SKM-1 (cell line): ENCODE results near the gene ATP5MC3.
"Not testable (repeated sequence)": the region's sequence is repeated elsewhere in the genome, so short reads cannot be mapped to it uniquely, and the experiment has no call there.

Experiments
- DNase-seq: peaks from one replicate; lab custom pipeline; 2025; ENCODE audit not compliant: unreplicated experiment; lab: John Stamatoyannopoulos, UW

ATP5MC3 gene

DNA sequence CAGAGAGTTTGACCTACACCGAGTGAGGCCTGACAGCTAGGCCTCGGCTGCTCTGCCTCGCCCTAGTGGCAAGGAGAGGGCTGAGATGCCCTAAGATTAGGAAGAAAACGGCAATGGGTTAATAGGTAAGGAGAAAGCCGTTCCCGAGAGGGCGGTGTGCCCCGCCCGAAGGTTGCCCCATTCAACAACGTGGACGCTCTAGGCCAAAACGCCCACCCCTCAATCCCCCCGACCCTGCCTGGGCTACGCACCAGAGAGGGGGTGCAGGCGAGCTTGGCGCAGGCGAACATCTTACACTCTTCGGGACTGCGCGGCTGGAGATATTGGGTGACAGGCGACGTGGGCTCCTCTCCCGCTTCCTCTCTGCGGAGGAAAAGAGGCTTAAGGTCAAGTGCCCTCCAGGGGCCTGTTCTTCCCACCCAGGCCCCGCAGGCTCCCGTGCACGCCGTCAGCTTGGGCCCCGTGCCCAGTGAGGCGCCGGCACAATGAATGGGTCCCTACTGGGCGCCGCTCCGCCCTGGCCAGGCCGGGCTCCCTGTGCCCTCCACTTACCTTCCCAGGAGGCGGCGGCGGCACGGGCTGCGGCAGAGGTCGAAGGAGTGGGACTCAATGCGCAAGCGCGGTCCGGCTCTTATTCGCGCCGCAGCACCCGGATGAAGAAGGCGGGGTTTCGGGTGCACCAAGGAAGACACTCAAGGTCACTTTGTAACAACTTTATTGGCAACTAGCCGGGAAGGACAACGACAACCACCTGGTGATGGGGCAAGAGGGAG, at the start of gene ATP5MC3:
TSS of gene ATP5MC3 (minus strand) at position 607 of the 773 bp plus-strand sequence. CDS start at position 290, 317 bp downstream.
- peak; percentile 89 for DNase-seq

DNA sequence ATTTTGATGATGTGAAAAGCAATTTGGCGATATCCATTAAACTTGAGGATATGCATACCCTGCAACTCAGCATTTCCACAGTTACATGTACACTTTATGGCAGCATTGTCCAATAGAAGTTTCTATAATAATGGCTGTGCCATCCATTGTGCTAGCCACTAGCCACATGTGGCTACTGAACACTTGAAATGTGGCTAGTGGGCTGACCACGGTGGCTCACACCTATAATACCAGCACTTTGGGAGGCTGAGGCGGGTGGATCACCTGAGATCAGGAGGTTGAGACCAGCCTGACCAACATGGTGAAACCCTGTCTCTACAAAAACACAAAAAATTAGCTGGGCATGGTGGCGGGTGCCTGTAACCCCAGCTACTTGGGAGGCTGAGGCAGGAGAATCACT, 47.1 kb upstream of the ATP5MC3 start:
- not testable (repeated sequence) for DNase-seq

DNA sequence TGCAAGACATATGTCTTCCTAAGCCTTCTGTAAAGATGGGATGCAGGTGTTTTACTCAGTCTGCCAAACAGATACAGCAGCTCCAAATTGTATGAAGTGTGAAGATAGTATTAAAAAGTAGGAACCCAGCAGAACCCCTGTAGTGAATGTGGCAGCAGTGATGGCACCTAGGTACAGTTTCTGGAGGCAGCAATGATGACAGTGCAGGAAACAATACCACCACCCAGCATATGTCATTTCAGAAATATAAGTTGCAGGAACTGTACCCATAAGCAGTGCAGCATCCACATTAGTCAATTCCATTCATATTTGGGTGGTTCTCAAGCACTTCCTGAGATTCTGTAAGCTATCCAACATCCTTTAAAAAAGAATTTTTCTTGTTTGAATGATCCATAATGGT, 46.7 kb upstream of the ATP5MC3 start:
- no peak for DNase-seq

DNA sequence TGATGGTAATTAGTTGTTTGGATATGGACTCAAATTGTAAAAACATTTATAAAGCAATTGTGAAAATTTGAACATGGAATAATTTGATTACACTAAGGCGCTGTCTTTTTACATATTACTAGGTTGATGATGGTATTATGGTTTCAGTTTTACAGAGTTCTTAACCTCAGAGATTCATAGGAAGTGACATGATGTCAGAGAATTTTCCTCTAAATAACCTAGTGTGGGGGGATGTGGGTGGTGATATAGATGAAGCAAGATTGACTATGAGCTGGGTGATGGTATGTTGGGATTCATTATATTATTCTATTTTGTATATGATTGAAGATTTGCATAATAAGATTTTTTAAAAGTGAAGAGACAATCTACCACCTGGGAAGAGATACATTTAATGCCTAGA, 45.9 kb upstream of the ATP5MC3 start:
- DNase-seq: no peak

DNA sequence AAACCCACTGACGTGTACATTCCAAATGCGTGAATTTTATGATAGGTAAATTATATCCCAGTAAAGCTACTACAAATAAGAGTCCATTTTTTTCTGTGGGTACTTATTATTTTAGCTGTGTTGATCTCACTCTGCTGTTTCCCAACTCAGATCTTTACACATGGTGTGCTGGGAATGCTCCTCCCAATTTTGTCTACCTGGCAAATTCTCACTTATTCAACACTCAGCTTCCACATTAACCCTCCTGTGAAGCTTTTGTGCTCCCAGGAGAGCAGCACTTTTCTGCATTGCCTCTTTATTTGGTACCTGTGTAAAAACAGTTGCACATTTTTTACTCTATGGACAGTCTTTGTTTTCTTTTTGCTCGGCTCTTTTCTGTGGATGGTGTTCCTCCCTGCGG, 38.6 kb upstream of the ATP5MC3 start:
- DNase-seq: no peak

DNA sequence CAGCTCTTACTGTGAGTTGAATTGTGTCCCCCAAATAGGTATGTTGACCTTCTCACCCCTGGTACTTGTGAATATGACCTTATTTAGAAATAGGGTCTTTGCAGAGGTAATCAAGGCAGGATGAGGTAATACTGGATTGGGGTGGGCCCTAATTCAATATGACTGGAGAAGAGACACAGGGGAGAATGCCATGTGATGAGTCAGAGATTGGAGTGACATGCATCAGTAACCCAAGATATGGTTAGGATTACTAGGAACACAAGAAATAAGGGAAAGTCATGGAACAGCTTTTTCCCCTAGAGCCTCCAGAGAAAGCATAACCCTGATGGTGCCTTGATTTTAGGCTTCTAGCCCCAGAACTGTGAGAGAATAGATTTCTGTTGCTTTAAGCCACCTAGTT, 37.0 kb upstream of the ATP5MC3 start:
- no peak for DNase-seq

DNA sequence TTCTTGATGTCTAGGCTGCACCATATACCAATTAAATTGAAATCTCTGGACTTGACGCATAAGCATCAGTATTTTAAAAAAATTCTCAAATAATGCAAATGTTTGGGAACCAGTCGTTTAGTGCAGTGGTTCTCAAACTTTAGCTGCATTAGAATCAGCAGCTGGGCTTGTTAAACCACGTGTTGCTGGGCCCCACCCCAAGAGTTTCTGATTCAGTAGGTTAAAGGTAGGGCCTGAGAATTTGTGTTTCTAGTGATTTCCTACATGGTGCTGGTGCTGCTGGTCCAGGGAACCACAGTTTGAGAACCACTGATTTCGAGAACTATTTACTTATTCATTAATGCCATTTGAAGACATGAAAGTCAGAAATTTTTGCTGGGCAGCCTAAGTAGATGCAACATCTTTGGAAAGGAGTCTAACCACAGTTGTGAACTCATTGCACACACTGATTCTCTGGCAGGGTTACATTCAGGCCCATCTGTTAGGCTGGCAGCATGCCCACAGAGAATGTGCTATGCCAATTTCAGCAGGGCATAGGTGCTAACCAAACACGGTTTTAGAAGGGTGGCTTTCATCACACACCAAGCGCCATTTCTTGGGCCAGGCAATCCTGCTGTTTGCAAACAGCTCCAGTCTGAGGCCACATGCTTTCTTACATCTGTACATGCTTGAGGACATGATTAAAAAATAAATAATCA, 26.4 kb upstream of the ATP5MC3 start:
- no peak for DNase-seq

DNA sequence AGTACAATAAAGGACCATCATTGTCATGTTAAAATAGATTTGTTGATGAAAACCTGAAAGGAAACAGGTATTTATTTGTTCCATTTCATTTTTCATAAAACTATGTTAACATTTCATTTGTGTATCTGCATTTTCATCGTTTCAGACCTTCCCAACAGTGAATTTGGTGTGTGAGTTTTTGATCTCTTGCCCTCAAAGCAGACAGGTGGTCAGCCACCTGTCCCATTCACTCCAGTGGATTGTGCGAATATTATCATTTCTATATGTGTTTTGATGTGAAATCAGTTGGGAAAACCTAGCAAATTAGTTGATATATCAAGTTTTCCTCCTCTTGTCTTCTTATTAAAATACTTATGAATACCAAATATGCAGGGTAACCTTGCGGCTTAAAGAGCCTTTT, 25.4 kb upstream of the ATP5MC3 start:
- no peak for DNase-seq

DNA sequence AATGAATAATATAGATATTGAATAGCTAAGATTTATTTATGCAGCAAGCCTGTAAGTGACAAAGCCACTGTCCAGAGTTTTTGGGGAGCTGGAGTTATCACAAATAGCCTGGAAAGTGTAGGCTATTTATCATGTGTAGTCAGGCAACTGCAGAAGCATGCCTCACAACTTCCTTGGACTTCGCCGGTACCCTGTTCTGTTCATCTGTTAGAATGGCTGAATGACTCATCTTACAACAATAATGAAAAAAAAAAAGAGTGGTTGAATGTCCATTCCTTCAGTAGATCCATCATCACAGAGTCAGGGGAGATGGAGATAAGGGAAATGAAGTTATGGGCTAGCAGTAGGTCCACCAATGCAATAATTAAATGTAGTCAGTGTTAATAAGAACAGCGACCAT, 24.0 kb upstream of the ATP5MC3 start:
- DNase-seq: no peak

DNA sequence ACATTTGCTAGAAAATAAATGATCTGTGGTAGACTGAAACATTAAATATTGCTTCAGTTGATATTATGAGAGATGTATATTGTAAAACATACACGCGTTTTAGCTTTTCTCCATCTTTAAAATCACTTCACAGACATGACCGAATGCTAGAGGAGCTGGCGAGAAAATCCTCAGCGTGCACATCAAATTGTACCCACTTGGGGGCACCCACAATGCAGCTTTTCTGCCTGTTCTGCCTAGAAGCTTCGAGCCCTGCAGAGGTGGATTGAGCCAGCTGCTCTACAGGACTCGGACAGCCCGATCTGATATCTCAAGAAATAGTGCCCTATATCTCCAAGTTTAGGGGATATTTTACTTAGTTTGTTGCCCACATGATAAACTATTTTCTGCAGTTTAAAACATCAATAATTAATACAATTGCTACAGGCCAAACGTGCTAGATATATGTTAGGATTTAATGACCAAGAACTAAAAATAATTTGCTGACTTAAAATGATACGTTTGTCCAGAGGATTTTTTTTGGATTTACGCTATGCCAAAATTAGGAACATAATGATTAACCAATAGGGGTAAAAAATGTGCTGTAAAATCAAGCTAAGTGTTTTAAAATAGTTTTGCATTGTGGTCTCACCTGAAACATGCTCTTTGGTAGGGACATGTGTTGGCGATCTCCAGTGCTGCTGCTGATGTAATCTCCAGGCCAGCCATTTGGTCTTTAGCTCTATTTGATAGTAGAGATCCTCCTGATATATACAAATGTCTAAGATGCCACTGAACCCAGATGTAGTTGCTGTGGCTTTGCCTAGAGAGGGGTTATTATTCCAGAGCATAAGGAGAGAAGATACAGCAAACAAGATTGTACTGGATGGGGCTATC, 22.3 kb upstream of the ATP5MC3 start:
- DNase-seq: peak; percentile 5

DNA sequence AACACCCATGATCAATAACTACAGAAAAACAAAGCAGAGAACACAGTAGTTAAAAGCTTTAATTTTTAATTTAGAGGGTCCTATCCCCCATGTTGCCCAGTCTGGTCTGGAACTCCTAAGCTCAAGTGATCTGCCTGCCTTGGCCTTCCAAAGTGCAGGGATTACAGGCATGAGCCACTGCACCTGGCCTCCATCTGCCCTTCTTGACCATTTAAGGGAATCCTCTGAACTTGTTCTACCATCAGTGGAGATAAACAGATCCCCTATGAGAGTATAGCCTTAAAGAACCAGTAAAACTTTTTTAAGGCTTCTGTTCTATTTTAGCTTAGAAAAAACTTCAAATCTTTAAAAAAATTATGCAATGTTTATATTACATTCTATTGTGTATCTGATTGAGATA, 13.5 kb upstream of the ATP5MC3 start:
- no peak for DNase-seq

DNA sequence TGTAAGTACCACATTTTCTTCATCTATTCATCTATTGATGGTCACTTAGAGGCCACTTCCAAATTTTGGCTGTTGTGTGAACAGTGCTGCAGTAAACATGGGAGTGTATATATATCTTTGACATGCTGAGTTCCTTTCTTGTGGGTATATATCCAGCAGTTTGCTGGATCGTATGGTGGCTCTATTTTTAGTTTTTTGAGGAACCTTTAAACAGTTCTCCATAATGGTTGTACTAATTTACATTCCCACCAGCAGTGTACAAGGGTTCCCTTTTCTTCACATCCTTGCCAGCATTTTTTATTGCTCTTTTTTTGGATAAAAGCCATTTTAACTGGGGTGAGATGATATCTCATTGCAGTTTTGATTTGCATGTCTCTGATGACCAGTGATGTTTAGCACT, 7.3 kb upstream of the ATP5MC3 start:
- DNase-seq: no peak

DNA sequence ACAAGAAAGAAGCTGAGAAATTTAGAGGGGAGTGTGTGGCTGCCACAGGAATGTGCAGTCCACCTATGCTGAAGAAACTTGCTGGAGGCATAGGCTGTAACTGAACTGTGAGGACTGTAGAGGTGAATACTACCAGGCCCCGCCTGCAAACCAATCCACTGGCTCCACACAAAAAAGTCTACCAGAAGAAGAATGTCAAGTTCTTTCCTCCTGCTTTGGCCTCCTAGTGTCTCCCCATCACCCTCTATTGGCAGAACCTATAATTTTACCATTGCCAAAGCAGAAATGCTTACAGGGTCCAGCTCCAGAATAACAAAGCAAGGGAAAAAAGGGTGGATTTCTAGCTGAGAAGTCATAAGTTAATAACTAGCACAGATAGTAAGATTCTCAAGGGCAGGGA, 5.9 kb upstream of the ATP5MC3 start:
- DNase-seq: peak; percentile 13

DNA sequence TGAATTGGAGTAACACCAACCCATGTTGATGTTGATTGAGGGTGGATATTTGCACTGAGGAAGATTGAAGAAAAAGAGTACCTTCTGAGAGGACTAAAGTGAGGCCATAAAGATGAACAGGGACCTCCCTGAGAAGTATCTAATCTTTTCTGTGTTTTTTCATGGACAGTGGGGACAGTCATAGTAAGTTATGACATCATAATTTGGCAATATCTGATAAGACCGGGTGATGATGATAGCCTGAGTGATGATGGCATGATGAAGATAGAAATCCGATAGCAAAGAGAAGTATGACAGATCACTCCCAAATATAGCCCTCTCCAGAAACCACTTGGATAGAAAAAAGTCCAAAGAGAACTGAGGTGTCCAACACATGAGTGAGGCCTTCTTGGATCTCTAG, 2.2 kb upstream of the ATP5MC3 start:
- no peak for DNase-seq

DNA sequence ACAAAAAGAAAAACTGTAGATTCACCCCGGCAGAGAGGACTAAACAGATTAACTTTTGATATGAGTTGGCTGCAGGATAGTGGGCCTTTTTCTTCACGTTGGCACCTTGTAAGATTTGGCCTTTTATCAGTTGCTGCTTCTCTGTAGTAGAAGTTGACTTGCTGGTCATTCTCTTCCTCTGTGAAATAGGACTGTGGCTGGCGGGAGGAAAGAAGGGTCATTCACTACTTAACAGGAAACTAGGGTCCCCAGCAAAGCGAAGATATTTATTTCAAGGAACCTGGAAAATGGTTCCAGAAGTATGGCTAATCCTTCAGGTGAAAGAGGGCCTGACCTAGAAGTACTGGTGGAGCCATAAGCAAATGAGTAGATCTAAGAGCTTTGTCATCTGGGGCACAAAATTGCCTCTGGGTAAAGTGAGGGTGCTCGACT, 383 bp upstream of the ATP5MC3 start:
- DNase-seq: no peak

DNA sequence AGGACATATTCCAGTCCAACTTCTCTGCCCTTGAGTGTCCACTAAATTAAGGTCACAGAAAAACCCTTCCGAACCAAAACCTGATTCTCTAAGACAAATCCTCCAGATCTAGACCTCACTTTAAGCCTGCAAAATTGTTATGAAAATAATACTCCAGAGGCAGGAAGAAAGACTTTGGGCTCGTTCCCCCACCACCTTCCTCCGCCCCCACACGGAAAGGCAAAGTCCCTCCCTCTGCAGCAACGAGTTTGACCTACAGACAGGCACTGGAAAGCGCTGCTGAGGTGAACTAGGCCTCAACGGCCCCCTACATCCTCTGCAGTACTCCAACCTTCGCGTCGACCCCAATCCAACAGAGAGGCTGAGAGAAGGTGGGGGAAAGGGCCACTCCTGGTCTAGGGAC, 808 bp downstream of the ATP5MC3 start:
- DNase-seq: peak; percentile 37

DNA sequence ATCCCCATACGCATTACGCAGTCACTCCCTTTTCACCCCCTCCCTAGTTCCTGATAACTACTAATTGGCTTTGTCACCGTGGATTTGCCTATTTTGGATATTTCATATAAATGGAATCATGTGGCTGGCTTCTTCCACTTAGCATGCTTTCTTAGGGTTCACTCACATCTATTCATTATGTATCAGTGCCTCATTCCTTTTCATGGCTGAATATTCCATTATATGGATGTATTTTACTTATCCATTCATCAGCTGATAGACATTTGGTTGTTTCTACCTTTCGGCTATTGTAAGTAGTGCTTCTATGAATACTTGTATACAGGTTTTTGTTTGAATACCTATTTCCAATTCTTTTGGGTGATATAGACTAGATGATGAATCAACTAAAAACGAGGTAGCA, 4.9 kb downstream of the ATP5MC3 start:
- DNase-seq: no peak

DNA sequence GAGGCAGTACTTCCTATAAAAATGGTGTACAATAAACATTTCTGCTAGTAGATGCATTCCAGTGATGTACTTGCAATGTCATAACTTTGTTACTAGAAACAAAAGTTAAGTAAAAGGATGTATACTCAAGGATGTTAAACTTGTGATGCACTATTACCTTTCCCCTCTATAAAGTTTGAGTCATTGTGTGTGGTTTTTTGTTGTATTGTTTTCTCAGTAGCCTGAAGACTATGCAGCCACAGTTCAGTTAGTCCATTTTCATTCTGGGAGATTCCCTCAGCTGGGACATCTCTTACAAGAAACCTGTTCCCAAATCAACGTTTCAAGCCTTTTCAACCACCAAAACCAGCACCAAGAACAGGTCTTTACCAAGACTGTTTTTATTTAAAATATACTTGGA, 5.6 kb downstream of the ATP5MC3 start:
- DNase-seq: no peak

DNA sequence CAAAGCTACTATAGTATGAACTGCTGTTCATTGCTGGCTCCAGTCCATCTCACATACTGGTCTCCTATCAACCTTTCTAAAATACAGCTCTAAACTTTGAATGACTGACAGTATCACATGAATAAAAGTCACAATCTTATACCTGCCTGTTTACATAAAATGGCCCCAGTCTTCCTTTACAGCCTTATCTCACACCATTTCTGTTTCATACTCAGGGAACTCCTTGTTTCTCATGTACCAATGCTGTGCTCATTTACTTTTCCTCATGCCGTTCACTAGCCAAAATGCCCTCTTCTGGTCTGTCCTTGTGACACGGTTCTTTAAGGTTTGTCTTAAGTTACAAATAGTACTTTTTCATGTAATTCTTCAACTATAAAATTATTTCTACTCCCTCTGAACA, 6.2 kb downstream of the ATP5MC3 start:
- DNase-seq: no peak

DNA sequence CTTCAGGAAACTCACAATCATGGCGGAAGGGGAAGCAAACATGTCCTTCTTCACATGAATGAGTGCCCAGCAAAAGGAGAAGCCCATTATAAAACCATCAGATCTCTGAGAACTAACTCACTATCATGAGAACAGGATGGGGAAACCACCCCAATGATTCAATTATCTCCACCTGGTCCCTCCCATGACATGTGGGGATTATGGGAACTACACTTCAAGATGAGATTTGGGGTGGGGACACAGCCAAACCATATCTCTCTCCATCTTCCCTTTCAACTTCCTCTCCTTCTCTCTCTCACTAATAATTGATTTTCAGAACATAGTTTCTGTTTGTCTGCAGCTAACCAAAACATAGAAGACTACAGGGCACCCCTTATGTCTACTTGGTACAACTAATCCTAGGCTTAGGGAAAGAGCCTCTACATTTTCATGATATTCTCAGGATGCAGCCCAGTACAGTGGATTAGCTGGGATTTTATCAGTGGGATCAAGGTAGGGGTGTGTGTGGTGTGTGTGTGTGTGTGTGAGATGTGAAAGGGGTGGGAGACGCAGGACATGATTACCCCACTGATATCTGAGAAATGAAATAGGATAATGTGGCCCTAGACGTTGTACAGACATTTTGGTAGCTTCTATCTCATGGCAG, 10.7 kb downstream of the ATP5MC3 start:
- DNase-seq: no peak

DNA sequence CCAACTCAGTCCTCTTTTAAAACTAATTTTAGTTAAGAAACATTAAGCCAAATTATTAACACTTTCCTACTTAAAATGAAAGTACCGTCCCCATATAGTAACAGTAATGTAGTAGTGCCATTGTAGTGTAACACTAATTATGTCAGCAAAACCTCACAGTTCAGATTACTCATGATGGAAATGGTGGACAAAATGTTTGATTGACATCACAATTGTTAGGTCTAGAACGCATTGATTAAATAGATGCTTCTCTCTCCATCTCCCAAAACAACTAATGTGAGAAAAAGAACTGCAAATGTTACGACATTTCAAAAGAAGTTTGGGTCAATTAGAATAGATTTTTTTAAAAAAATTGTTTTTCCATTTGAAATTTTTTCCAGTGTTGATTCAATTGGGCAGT, 12.3 kb downstream of the ATP5MC3 start:
- no peak for DNase-seq
